Testis (tissue), 3 donors: ENCODE measurements around the gene TMEM81. TPM values are rescaled to one million over a fixed set of nuclear protein-coding genes. Genes with fewer than 3 reads are reported as not detected.

Source experiments
- DNase-seq: peaks from one replicate; pipeline ENCODE4 v3.0.0-alpha.2; 2019
- H3K27ac ChIP-seq, 2 donors: fragments of 200-600 bp; sonication (generic); one replicate each; pipeline ENCODE4 v1.5.1; 2019
- H3K27me3 ChIP-seq: fragments of 200-600 bp; sonication (generic); one replicate; pipeline ENCODE4 v1.5.1; 2019
- H3K36me3 ChIP-seq: fragments of 200-600 bp; sonication (generic); one replicate; pipeline ENCODE4 v1.5.1; 2017; ENCODE audit warnings: low read depth; ENCODE audit errors: missing control alignments
- H3K4me1 ChIP-seq: fragments of 200-600 bp; sonication (generic); one replicate; pipeline ENCODE4 v1.5.1; 2019
- H3K4me3 ChIP-seq, 2 donors: fragments of 200-600 bp; sonication (generic); one replicate each; pipeline ENCODE4 v1.5.1; 2017 to 2019
- H3K9me3 ChIP-seq: fragments of 200-600 bp; sonication (generic); one replicate; pipeline ENCODE4 v1.5.1; 2017
- CTCF ChIP-seq, 3 experiments: fragments of 450-650 bp in 2 of 3; fragments of 200-600 bp in 1 of 3; sonication (generic) in 1 of 3; IDR thresholded peaks; one replicate each; pipeline ENCODE4 v1.5.1; 2016 to 2019; ENCODE audit warnings: antibody characterized with exemption in 3 of 3, mild to moderate bottlenecking in 2 of 3, moderate library complexity in 1 of 3
- POLR2A ChIP-seq: fragments of 450-650 bp; IDR thresholded peaks from one replicate; pipeline ENCODE4 v1.6.1; 2017; ENCODE audit warnings: antibody characterized with exemption, mild to moderate bottlenecking, moderate library complexity
- WGBS, 2 donors: methylation state at CpG; one replicate each; pipeline ENCODE4 v1.1.5; 2018; 5-methylcytosine and 5-hydroxymethylcytosine counted together
- intact Hi-C: fragments of 100-400 bp; cut with DNase I; formaldehyde crosslinking; loops from one replicate; pipeline ENCODE4 v1.15.1; 2023; ENCODE audit warnings: low total_unique reads
- polyA plus RNA-seq: library from polyadenylated mRNA; stranded (reverse); fragments of 350-450 nt; fragmentation: Illumina TruSeq; extraction: RNeasy Lipid Tissue Mini Kit (QIAGEN cat#74804); gene quantifications from one replicate; pipeline ENCODE4 v1.2.3, GENCODE V29; 2014; ENCODE audit warnings: low read depth, low replicate concordance; ENCODE audit not compliant: insufficient read depth
- total RNA-seq, 2 donors: library from RNA; depleted of rRNA; stranded (reverse); fragments of >200 nt; gene quantifications; one replicate each; pipeline ENCODE4 v1.2.3, GENCODE V29; 2016

TMEM81 gene
- total and polyA plus RNA-seq, 3 donors from 2014 or later, result 5.7 to 6.8 (median 5.9) TPM

- no peaks in the 10 kb centered on the region for H3K9me3 ChIP-seq
- DNase-seq, result no peak
- H3K36me3 ChIP-seq, result no peaks in the 10 kb centered on the region
- H3K4me3 ChIP-seq, result no peak overlapping the region
- WGBS, 2 donors, result 60 to 64% methylated on average over 4 of the region's 4 CpGs
- H3K4me1 ChIP-seq, result no peaks in the 10 kb centered on the region
- H3K27ac ChIP-seq, result no peak overlapping the region
- intact Hi-C loops, result no loop called here
- no peaks in the 10 kb centered on the region for H3K27me3 ChIP-seq
- TF ChIP-seq CTCF (IDR thresholded peaks at IDR 0.05) (no peak), POLR2A (no peak)
Measured at GRCh38 chr1:205043866-205044265, 40.4 kb downstream of the TMEM81 start.

- TF ChIP-seq POLR2A, result no peak
- no peak for TF ChIP-seq CTCF (IDR thresholded peaks at IDR 0.05)
- Histone ChIP-seq H3K27me3 (no peaks in the 10 kb centered on the region), H3K27ac (no peak within 1 kb of the TSS), H3K9me3 (no peaks in the 10 kb centered on the region), H3K36me3 (no peaks in the 10 kb centered on the region), H3K4me1 (no peaks in the 10 kb centered on the region), H3K4me3 (peak within 1 kb of the TSS in 1 of 2 donors; percentile 3)
- DNase-seq, result no peak
- intact Hi-C loops, result no loop called here
- WGBS, 2 donors, result 32 to 35% methylated on average over 13 to 46 of the region's 53 CpGs
Measured at GRCh38 chr1:205042911-205043806, 41.1 kb downstream of the TMEM81 start, which contains the start of gene CNTN2. Gene CNTN2 (plus strand): TSS chr1:205043212. CDS start chr1:205053186, 9,974 bp downstream.

- Histone ChIP-seq H3K27me3 (no peaks in the 10 kb centered on the region), H3K4me3 (no peak overlapping the region), H3K36me3 (no peaks in the 10 kb centered on the region), H3K4me1 (no peaks in the 10 kb centered on the region), H3K27ac (no peak overlapping the region), H3K9me3 (no peaks in the 10 kb centered on the region)
- intact Hi-C loops, result no loop called here
- TF ChIP-seq POLR2A (no peak), CTCF (IDR thresholded peaks at IDR 0.05) (no peak)
- DNase-seq, result no peak
- WGBS, 2 donors, result 55 to 71% methylated on average over 6 to 16 of the region's 16 CpGs
Measured at GRCh38 chr1:205041998-205042910, 42.0 kb downstream of the TMEM81 start.

GRCh38 chr1:205041001-205041715 lies 43.1 kb downstream of the TMEM81 start:
- TF ChIP-seq CTCF (IDR thresholded peaks at IDR 0.05), result no peak
- no peak for TF ChIP-seq POLR2A
- Histone ChIP-seq H3K27ac (no peak overlapping the region), H3K4me1 (no peaks in the 10 kb centered on the region), H3K36me3 (no peaks in the 10 kb centered on the region), H3K27me3 (no peaks in the 10 kb centered on the region), H3K4me3 (no peak overlapping the region), H3K9me3 (no peaks in the 10 kb centered on the region)
- no peak for DNase-seq
- intact Hi-C loops, result no loop called here
- WGBS, 2 donors, result 44 to 48% methylated on average over 4 of the region's 4 CpGs
